DOHH2 (cell line): Measurements from ENCODE around the gene FAIM.

Source experiments
- H3F3A ChIP-seq: fragments of 200-600 bp; sonication (generic), shearing (Covaris generic); 2 replicates; pipeline ENCODE4 v1.6.0; 2016; ENCODE audit warnings: antibody characterized with exemption, mild to moderate bottlenecking; ENCODE audit not compliant: control insufficient read depth, insufficient read depth
- H3K27ac ChIP-seq: fragments of 200-600 bp; sonication (generic); 2 replicates; pipeline ENCODE4 v1.5.1; 2014; ENCODE audit warnings: low read depth, mild to moderate bottlenecking, low read length, moderate library complexity
- H3K27me3 ChIP-seq: fragments of 200-600 bp; sonication (generic); 2 replicates; pipeline ENCODE4 v1.6.1; 2014; ENCODE audit warnings: mild to moderate bottlenecking, low read length, mixed read lengths; ENCODE audit not compliant: control insufficient read depth
- H3K36me3 ChIP-seq: fragments of 200-600 bp; sonication (generic); 2 replicates; pipeline ENCODE4 v1.6.1; 2014; ENCODE audit warnings: mild to moderate bottlenecking, low read length, moderate library complexity, mixed read lengths; ENCODE audit not compliant: control insufficient read depth
- H3K4me1 ChIP-seq: fragments of 200-600 bp; sonication (generic); 2 replicates; pipeline ENCODE4 v1.6.1; 2014; ENCODE audit warnings: mild to moderate bottlenecking, low read length, mixed read lengths; ENCODE audit not compliant: control insufficient read depth
- H3K4me2 ChIP-seq: fragments of 200-600 bp; sonication (generic); 2 replicates; pipeline ENCODE4 v1.6.0; 2014; ENCODE audit warnings: mild to moderate bottlenecking, low read length, moderate library complexity
- H3K4me3 ChIP-seq: fragments of 200-600 bp; sonication (generic); 2 replicates; pipeline ENCODE4 v1.5.1; 2014; ENCODE audit warnings: mild to moderate bottlenecking, low read length, mixed read lengths
- H3K79me2 ChIP-seq: fragments of 200-600 bp; sonication (generic); 2 replicates; pipeline ENCODE4 v1.6.1; 2014; ENCODE audit warnings: mild to moderate bottlenecking, low read length, mixed read lengths; ENCODE audit not compliant: control insufficient read depth
- H3K9me2 ChIP-seq: fragments of 200-600 bp; sonication (generic); replicated peaks from 2 replicates; pipeline ENCODE4 v1.6.1; 2014; ENCODE audit warnings: mild to moderate bottlenecking, low read length, mixed read lengths; ENCODE audit not compliant: control insufficient read depth
- H3K9me3 ChIP-seq: fragments of 200-600 bp; sonication (generic); 2 replicates; pipeline ENCODE4 v1.6.1; 2014; ENCODE audit warnings: antibody characterized with exemption, low read length, mixed read lengths; ENCODE audit not compliant: control insufficient read depth, insufficient read depth
- H4K20me1 ChIP-seq: fragments of 200-600 bp; sonication (generic); 2 replicates; pipeline ENCODE4 v1.6.0; 2014; ENCODE audit warnings: low read depth, mild to moderate bottlenecking, antibody characterized with exemption, low read length, moderate library complexity; ENCODE audit not compliant: control insufficient read depth, insufficient read depth
- EZH2phosphoT487 ChIP-seq: fragments of 200-600 bp; sonication (generic); IDR thresholded peaks from 2 replicates; pipeline ENCODE4 v1.6.1; 2017; ENCODE audit warnings: borderline replicate concordance, mild to moderate bottlenecking, antibody characterized with exemption, low read length, moderate library complexity, mixed read lengths
- TF ChIP-seq, protein P1 (sequence below): fragments of 200-600 bp; sonication (generic); IDR thresholded peaks from one replicate; pipeline ENCODE4 v1.5.1; 2014; ENCODE audit warnings: antibody characterized with exemption, mild to moderate bottlenecking, low read depth, low read length; ENCODE audit not compliant: poor library complexity, severe bottlenecking

FAIM gene

GRCh38 chr3:138642226-138642926 is 33.8 kb downstream of the FAIM start:
- H3K9me3 ChIP-seq, result no peaks in the 10 kb centered on the region
- H4K20me1 ChIP-seq, result no peaks in the 10 kb centered on the region
- no peaks in the 10 kb centered on the region for H3K9me2 ChIP-seq
- no peak overlapping the region for H3K27ac ChIP-seq
- peaks cover 7% of the 10 kb centered on the region for H3F3A ChIP-seq
- no peaks in the 10 kb centered on the region for H3K36me3 ChIP-seq
- no peaks in the 10 kb centered on the region for H3K27me3 ChIP-seq
- H3K4me2 ChIP-seq, result 0 out of 2 replicates have a peak overlapping the region, but pooled peaks have one; percentile 5
- H3K4me1 ChIP-seq, result peaks cover 9% of the 10 kb centered on the region
- no peaks in the 10 kb centered on the region for H3K79me2 ChIP-seq
- TF ChIP-seq EZH2phosphoT487, result no peak
- TF ChIP-seq, protein P1, sequence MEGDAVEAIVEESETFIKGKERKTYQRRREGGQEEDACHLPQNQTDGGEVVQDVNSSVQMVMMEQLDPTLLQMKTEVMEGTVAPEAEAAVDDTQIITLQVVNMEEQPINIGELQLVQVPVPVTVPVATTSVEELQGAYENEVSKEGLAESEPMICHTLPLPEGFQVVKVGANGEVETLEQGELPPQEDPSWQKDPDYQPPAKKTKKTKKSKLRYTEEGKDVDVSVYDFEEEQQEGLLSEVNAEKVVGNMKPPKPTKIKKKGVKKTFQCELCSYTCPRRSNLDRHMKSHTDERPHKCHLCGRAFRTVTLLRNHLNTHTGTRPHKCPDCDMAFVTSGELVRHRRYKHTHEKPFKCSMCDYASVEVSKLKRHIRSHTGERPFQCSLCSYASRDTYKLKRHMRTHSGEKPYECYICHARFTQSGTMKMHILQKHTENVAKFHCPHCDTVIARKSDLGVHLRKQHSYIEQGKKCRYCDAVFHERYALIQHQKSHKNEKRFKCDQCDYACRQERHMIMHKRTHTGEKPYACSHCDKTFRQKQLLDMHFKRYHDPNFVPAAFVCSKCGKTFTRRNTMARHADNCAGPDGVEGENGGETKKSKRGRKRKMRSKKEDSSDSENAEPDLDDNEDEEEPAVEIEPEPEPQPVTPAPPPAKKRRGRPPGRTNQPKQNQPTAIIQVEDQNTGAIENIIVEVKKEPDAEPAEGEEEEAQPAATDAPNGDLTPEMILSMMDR, result no peak
- no peak overlapping the region for H3K4me3 ChIP-seq

GRCh38 chr3:138642927-138643253 is 34.3 kb downstream of the FAIM start:
- H3K36me3 ChIP-seq, result no peaks in the 10 kb centered on the region

DNA sequence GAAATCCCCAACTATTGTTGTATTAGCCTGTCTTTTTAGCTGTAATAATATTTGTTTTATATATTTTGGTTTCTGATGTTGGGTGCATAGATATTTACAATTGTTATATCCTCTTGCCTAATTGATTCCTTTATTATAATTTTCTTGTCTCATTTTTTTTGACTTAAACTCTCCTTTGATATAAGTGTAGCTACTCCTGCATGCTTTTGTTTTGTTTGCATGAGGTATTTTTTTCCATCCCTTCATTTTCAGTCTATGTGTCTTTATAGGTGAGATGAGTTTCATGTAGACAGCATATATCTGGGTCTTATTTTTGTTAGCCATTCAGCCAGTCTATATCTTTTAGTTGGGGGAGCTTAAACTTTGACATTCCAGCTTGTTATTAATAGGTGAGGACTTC is 37.4 kb downstream of the FAIM start:
- Histone ChIP-seq H3K27me3 (no peaks in the 10 kb centered on the region), H3K9me3 (peaks cover 8% of the 10 kb centered on the region), H3K79me2 (no peaks in the 10 kb centered on the region), H3K4me2 (no peak overlapping the region), H3K4me3 (no peak overlapping the region), H3K9me2 (no peaks in the 10 kb centered on the region), H3F3A (peaks cover 3% of the 10 kb centered on the region; the same call in 1 of the 2 replicates), H3K36me3 (peaks cover 15% of the 10 kb centered on the region), H3K27ac (no peak overlapping the region), H4K20me1 (no peaks in the 10 kb centered on the region), H3K4me1 (peaks cover 9% of the 10 kb centered on the region)
- TF ChIP-seq, protein P1, result no peak
- TF ChIP-seq EZH2phosphoT487, result no peak

More at GRCh38 chr3:138642927-138643253, 34.3 kb downstream of the FAIM start:
- H3K79me2 ChIP-seq, result no peaks in the 10 kb centered on the region
- H4K20me1 ChIP-seq, result no peaks in the 10 kb centered on the region
- H3K4me1 ChIP-seq, result peaks cover 9% of the 10 kb centered on the region
- no peaks in the 10 kb centered on the region for H3K27me3 ChIP-seq
- no peaks in the 10 kb centered on the region for H3K9me3 ChIP-seq
- H3K27ac ChIP-seq, result no peak overlapping the region
- H3F3A ChIP-seq, result peaks cover 7% of the 10 kb centered on the region
- no peak overlapping the region for H3K4me2 ChIP-seq
- H3K4me3 ChIP-seq, result no peak overlapping the region
- no peaks in the 10 kb centered on the region for H3K9me2 ChIP-seq
- TF ChIP-seq EZH2phosphoT487, result no peak
- TF ChIP-seq, protein P1, result no peak
